Renal cortex interstitium (tissue), 11 donors: Measurements from ENCODE around the gene TRAPPC3. TPM values are rescaled to one million over a fixed set of nuclear protein-coding genes. Genes with fewer than 3 reads are reported as not detected.

Experiments used
- DNase-seq, 11 donors: peaks; one replicate each; pipeline ENCODE4 v3.0.0-alpha.2; 2013; ENCODE audit warnings: low read depth in 9 of 11, low spot score in 4 of 11; ENCODE audit errors: extremely low read depth in 1 of 11
- polyA plus RNA-seq, 3 donors: library from polyadenylated mRNA; unstranded; fragments of 120-200 nt; gene quantifications; one replicate each; pipeline ENCODE4 v1.2.1, GENCODE V29; 2013; ENCODE audit not compliant: insufficient read length in 3 of 3

The TRAPPC3 gene
- polyA plus RNA-seq, 3 donors: 61.4 to 65.5 (median 64.4) TPM

DNA sequence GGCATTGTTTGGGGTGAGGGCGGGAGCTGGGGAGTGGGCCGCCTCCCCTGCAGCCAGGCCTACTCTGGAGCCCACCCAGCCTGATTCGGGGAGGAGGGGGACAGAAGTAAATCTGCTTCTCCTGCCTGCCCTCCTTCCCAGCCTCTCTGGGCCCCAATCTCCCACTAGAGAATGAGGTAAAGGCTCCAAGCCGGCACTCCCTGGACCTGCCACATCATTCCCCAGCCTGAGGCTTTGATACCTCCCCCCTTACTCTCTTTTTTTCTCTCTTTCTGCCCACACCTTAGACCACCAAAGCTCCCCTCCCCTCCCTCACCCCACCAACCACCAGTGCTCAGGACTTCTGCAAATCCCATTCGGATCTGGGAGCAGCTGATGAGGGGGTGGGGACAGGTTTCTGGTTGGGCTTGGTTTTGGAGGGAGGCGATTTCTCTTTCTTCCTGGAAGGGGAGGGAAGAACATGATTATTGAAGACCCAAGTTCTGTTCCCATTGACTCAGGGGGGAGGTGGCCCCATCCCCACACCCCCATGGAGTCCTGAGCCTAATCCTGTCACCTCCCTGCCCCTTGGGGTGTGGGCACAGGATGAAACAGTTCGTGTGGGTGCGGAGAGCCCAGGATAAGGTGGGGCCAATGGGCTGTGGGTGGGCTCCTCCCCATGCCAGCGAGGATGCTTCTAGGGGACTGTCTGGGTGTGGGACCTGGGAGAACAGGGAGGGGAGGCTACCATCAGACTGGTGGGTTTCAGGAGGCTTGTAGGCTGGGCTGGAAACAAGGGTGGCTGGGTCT, 8.0 kb upstream of the TRAPPC3 start:
- DNase-seq: no peak

GRCh38 chr1:36156329-36157114, 7.2 kb upstream of the TRAPPC3 start:
- peak in 6 of 11 donors; percentile 63 to 75 (median 70) for DNase-seq

GRCh38 chr1:36155408-36156328, 6.4 kb upstream of the TRAPPC3 start, which contains the start of gene MAP7D1:
Gene MAP7D1 (plus strand): TSS chr1:36156160. CDS start chr1:36156418, 258 bp downstream.
- peak in 5 of 11 donors; percentile 63 to 78 (median 75) for DNase-seq

- DNase-seq: no peak
These were observed 5.6 kb upstream of the TRAPPC3 start for GRCh38 chr1:36154765-36155407.

DNA sequence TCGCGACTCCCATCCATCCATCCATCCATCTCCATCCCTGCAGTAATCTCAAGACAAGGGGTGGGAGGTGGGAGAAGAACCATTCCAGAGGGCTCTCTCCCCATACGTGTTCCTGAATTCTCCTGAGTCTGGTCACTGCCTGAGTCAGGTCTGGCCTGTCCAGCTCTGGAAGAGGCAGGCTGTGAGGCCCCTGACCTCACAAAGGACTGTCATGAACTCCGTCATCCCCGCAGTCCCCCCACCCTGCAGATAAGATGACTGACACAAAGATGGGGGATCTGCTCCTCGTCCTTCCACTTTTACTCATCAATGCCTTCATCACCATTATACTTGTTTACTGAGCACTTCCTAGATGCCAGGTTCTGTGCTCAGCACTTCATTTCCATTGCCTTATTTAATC, 5.0 kb upstream of the TRAPPC3 start:
- DNase-seq: no peak

- no peak for DNase-seq
These were observed 4.2 kb upstream of the TRAPPC3 start for GRCh38 chr1:36153476-36153875.

DNA sequence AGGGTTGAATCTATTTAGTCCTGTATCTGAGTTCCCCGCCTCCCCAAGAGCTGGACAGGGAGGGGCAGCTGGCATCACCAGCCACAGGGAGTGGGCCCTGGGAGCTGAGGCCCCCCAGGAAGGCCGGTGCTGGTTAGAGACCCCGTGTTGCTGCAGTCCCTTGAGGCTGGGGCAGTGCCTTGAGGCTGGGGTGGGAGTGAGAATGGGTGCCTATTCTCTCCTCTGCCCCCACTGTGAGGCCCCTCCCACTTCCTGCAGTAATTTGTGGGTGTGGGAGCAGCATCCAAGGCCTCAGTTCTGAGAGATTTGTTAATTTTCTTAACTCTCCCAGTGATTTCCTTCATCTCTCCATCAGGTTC, 2.5 kb upstream of the TRAPPC3 start:
- DNase-seq: no peak

- no peak for DNase-seq
These were observed 2.0 kb upstream of the TRAPPC3 start for GRCh38 chr1:36151134-36151844.

GRCh38 chr1:36150296-36151133, 1.2 kb upstream of the TRAPPC3 start:
- peak in 9 of 11 donors; percentile 64 to 89 (median 80) for DNase-seq

DNA sequence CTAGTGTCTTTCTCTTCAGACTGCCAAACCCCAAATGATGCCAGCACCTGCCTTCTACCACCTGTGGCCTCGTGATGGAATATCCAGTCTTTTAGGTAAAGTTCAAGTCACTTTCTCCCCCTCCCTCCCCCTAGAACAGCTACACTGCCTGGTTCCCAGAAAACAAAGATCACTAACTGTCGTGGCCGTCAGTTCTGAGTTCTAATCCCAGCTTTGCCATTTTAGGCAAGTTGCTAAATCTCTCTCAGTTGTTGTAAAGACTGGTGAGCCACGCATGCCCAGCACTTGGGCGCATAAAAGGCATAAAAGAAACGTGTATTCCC, 648 bp upstream of the TRAPPC3 start:
- DNase-seq: no peak

DNA sequence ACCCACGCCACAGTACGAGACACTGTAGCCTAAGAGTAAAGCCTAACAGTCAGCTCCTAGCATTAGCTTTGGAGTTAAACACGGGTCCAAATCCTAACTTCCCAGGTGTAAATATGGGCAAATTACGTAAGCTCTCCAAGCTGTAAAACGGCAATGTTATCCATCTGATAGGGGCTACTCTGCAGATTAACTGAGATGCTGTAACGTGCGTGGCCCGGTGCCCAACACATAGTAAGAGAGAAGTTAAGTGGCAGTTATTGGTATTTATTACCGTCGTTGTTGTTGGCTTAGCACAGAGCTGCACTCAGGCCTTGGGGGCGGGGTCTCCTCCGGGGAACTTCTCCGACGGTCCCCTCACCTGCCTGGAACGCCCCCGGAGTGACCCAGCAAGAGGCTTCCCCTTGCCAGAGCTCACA, 457 bp downstream of the TRAPPC3 start:
- DNase-seq: no peak

- DNase-seq: no peak
These were observed 4.9 kb downstream of the TRAPPC3 start for GRCh38 chr1:36144413-36144812.

GRCh38 chr1:36143424-36143823, 5.9 kb downstream of the TRAPPC3 start:
- DNase-seq: no peak

DNA sequence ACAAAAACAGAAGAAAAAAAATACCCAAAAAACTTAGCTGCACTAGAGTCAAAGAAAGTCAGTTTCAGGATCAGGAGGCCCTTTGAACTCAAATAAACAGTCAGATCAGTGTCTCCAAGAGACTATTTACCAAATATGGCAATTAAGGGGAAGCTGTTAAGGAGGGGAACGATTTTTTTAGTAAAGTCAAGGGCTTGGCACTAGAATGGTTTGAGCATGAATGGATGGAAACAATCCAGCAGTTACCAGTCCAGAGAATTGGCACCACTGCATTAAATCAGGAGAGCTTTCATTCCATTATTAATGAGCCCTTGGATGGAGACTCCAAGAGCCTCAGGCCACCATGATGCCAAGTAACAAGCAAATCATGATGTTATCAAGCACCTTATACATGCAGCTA, 7.2 kb downstream of the TRAPPC3 start:
- no peak for DNase-seq

GRCh38 chr1:36139521-36139920, 9.8 kb downstream of the TRAPPC3 start:
- no peak for DNase-seq

GRCh38 chr1:36137776-36138175, 11.5 kb downstream of the TRAPPC3 start:
- DNase-seq: no peak

- no peak for DNase-seq
These were observed 12.1 kb downstream of the TRAPPC3 start for GRCh38 chr1:36137226-36137625.

- no peak for DNase-seq
These were observed 12.8 kb downstream of the TRAPPC3 start for GRCh38 chr1:36136535-36136934.
